ENCODE data around the gene METTL27.

GRCh38 chr7:73866446-73866767 is 24.1 kb upstream of the METTL27 start:
- TF ChIP-seq, protein P1, sequence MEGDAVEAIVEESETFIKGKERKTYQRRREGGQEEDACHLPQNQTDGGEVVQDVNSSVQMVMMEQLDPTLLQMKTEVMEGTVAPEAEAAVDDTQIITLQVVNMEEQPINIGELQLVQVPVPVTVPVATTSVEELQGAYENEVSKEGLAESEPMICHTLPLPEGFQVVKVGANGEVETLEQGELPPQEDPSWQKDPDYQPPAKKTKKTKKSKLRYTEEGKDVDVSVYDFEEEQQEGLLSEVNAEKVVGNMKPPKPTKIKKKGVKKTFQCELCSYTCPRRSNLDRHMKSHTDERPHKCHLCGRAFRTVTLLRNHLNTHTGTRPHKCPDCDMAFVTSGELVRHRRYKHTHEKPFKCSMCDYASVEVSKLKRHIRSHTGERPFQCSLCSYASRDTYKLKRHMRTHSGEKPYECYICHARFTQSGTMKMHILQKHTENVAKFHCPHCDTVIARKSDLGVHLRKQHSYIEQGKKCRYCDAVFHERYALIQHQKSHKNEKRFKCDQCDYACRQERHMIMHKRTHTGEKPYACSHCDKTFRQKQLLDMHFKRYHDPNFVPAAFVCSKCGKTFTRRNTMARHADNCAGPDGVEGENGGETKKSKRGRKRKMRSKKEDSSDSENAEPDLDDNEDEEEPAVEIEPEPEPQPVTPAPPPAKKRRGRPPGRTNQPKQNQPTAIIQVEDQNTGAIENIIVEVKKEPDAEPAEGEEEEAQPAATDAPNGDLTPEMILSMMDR (IDR thresholded peaks at IDR 0.05) = no peak
- TF ChIP-seq POLR2A (IDR thresholded peaks at IDR 0.05) = no peak

Measured in esophagus squamous epithelium (tissue), 4 donors.